ENCODE results near the gene ZNF148.

The ZNF148 gene

DNA sequence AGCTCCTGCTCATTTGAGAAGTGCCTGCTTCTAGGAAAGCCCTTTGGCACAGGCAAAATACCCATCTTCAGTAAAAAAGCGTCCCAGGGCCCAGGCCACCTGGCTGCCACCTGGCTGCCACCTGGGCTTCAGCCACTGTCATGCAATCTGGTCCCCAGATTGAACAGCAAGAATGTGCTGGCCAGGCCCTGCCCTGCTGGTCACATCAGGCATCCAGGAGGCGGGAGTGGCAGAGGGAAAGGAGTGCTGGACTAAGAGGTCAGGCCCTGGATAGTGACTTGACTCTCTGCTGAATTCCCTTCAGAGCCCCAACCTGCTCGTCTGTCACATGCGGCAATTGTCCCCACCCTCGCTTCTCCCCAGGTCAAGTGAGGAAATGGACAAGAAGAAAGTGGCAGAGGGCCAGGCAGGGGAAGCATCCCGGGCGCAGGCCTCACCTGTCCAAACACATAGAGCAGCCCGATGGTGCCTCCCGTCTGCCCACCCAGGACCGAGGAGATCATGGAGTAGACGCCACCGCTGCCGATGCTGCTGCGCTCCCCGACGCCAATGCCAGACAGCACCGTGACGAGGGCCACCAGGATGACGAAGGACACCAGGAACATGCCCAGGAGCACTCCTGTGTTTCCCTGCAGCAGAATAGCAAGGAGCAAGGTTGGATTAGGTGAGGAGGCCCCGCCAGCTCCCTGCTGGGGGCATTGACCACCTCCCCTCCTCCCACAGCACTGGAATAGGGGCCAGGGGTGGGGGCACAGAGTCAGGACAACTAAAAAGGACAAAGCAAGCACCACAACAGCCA is 188.1 kb downstream of the ZNF148 start:
- TF ChIP-seq, protein P1, sequence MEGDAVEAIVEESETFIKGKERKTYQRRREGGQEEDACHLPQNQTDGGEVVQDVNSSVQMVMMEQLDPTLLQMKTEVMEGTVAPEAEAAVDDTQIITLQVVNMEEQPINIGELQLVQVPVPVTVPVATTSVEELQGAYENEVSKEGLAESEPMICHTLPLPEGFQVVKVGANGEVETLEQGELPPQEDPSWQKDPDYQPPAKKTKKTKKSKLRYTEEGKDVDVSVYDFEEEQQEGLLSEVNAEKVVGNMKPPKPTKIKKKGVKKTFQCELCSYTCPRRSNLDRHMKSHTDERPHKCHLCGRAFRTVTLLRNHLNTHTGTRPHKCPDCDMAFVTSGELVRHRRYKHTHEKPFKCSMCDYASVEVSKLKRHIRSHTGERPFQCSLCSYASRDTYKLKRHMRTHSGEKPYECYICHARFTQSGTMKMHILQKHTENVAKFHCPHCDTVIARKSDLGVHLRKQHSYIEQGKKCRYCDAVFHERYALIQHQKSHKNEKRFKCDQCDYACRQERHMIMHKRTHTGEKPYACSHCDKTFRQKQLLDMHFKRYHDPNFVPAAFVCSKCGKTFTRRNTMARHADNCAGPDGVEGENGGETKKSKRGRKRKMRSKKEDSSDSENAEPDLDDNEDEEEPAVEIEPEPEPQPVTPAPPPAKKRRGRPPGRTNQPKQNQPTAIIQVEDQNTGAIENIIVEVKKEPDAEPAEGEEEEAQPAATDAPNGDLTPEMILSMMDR (conservative IDR thresholded peaks at IDR 0.05): no peak
- H3K27ac ChIP-seq: no peak overlapping the region

DNA sequence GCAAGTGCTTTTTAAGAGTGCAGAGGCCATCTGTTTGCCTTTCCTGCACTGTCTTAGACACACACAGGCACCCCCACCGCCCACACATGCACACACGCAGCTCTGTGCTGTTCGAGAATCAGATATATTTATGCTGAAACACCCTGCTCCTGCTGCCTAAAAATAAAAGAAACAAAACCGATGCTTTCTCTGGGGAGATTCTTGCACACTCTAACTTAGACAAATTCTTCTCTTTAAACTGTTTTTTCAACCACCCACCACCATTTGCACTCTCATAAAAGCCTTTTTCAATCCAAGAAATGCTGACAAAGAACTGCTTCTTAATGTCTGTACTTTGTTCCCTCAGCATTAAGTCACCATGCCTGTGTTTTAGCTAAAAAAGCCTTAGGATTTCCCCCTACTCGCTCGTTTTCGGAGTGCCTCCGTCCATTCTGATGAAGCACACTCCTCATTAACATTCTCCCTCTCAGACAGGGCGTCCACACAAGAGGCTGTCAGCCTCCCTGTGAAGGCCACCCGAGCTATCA is 188.8 kb downstream of the ZNF148 start:
- H3K27ac ChIP-seq: no peak overlapping the region
- TF ChIP-seq, protein P1 (conservative IDR thresholded peaks at IDR 0.05): no peak
- TF ChIP-seq ZFX (IDR thresholded peaks at IDR 0.05): no peak

DNA sequence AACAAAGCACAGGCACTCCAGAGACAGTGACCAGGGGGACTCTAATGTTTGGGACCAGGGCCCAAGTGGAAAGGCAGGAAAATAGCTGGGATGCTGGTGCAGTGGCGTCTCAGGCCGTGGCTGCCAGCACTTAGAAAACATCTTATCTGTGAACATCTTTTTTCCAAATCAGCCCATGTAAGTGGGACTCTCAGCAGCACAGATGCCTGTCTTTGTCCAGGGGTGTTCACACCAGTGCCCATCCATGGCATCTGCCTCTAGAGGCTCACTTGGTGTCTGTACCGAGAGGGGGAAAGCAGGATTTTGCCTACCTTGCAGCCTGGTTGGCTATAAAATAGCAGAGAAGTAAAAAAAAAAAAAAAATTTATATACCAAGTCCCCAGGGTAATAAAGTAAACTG is 189.3 kb downstream of the ZNF148 start:
- TF ChIP-seq, protein P1 (conservative IDR thresholded peaks at IDR 0.05): no peak
- TF ChIP-seq ZFX (IDR thresholded peaks at IDR 0.05): no peak
- H3K27ac ChIP-seq: no peak overlapping the region

DNA sequence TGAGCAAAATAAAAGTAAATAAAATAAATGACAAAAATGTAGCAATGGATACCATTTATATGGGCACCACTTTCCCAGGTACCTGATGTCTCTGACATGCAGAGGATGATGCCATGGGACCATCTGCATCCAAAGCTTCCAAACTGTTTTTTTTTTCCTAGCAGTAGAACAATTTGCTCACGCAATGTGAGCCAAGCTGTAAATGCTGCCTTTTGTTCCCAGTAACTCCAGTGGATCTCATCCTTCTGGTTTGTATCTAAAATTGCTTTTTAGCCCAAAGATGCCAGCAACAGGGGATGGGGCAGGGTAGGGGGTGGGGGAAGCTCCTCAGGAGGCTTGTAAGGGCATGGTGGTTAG is 195.3 kb downstream of the ZNF148 start:
- TF ChIP-seq, protein P1 (conservative IDR thresholded peaks at IDR 0.05): no peak
- TF ChIP-seq ZFX (IDR thresholded peaks at IDR 0.05): no peak
- H3K27ac ChIP-seq: no peak overlapping the region

DNA sequence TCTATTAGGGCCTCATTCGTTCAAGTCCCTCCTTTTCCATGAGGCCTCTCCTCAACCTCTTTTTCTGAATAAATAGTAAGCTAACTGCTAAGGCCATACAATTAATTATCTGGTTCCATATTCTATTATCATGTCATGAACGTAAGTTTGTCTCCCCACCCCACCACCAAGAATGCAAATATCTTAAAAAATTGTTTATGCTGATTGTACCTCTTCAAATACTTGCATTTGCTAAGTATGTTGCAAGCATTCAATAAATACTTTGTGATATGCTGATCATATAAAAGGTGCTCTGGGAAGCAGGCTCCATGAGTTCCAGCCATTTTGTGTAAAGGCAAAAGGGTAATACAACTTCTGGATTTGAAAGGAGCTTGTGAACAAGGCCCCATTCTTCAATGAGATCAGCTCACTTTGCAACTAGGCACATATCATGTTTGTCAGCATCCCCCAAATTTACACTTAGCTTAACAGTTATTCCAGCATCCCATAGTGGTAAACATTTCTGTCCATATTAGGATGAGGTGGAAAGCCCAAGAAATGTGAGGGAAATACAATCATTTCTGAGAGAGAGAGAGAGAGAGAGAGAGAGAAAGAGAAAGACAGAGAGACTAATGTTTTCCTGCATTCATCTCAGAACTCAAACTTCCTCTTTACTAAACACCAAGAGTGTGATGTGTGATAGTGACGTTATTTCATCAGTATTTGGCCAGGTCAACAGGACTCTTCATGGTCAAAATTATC is 195.8 kb downstream of the ZNF148 start:
- H3K27ac ChIP-seq: no peak overlapping the region

DNA sequence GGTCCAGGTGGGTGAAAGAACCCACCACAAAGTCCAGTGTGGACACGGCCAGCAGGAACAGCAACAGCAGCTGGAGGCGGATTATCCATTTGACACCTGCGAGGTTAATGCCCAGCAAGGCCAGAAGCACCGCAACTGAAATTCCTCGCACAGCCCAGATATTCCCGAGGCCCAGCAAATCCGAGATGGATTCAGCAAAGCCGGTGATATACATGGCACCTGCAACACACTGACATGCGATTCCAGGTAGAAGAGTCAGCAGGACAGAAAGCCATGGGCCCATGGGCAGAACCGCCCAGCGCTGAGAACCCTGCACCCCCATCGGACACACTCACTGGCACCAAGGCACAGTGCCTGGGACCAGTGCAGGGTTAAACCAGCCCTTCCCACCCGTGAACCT is 197.4 kb downstream of the ZNF148 start:
- H3K27ac ChIP-seq: no peak overlapping the region
- TF ChIP-seq ZFX (IDR thresholded peaks at IDR 0.05): no peak
- TF ChIP-seq, protein P1 (conservative IDR thresholded peaks at IDR 0.05): no peak

More for the DNA sequence above, 195.8 kb downstream of the ZNF148 start:
- TF ChIP-seq, protein P1 (conservative IDR thresholded peaks at IDR 0.05): no peak
- no peak for TF ChIP-seq ZFX (IDR thresholded peaks at IDR 0.05)

All from C4-2B (cell line).